Muscle layer of colon (tissue), 2 donors: Measurements from ENCODE around the gene KLHDC10.
"Not testable (repeated sequence)": the region's sequence is repeated elsewhere in the genome, so short reads cannot be mapped to it uniquely, and the experiment has no call there.

Experiments used
- H3K27ac ChIP-seq: one replicate; pipeline ENCODE4 v1.7.0; 2013; ENCODE audit warnings: low read depth, mild to moderate bottlenecking, low read length, moderate library complexity
- H3K27me3 ChIP-seq, 2 donors: one replicate each; pipeline ENCODE4 v1.7.0; 2013; ENCODE audit warnings: low read length in 2 of 2, mild to moderate bottlenecking in 2 of 2; ENCODE audit not compliant: insufficient read depth in 2 of 2, control insufficient read depth in 1 of 2
- H3K36me3 ChIP-seq: one replicate; pipeline ENCODE4 v1.7.0; 2013; ENCODE audit warnings: mild to moderate bottlenecking, low read length; ENCODE audit not compliant: insufficient read depth
- H3K4me1 ChIP-seq: one replicate; pipeline ENCODE4 v1.7.0; 2013; ENCODE audit warnings: mild to moderate bottlenecking, low read length; ENCODE audit not compliant: insufficient read depth
- H3K4me3 ChIP-seq, 2 donors: one replicate each; pipeline ENCODE4 v1.7.0; 2013; ENCODE audit warnings: low read length in 2 of 2, low read depth in 1 of 2, mild to moderate bottlenecking in 1 of 2, moderate library complexity in 1 of 2
- H3K9ac ChIP-seq: one replicate; pipeline ENCODE4 v1.7.0; 2013; ENCODE audit warnings: low read length
- H3K9me3 ChIP-seq: one replicate; pipeline ENCODE4 v1.7.0; 2013; ENCODE audit warnings: mild to moderate bottlenecking, low read length
- donor health status: abdominal sarcoma.
- donor health status: Adenocarcinoma of cecum.

Gene KLHDC10

GRCh38 chr7:130107949-130108674 is 37.8 kb downstream of the KLHDC10 start:
- Histone ChIP-seq H3K27ac (no peak overlapping the region), H3K4me3 (no peak overlapping the region), H3K9ac (no peak overlapping the region), H3K4me1 (no peaks in the 10 kb centered on the region), H3K27me3 (no peaks in the 10 kb centered on the region), H3K9me3 (peaks cover 4% of the 10 kb centered on the region), H3K36me3 (no peaks in the 10 kb centered on the region)

GRCh38 chr7:130108809-130109208 is 38.5 kb downstream of the KLHDC10 start:
- Histone ChIP-seq H3K4me1 (no peaks in the 10 kb centered on the region), H3K27ac (no peak overlapping the region), H3K9me3 (peaks cover 4% of the 10 kb centered on the region), H3K27me3 (no peaks in the 10 kb centered on the region), H3K9ac (no peak overlapping the region), H3K4me3 (no peak overlapping the region), H3K36me3 (no peaks in the 10 kb centered on the region)

GRCh38 chr7:130112093-130112492 is 41.8 kb downstream of the KLHDC10 start:
- Histone ChIP-seq H3K9me3 (peaks cover 4% of the 10 kb centered on the region), H3K36me3 (no peaks in the 10 kb centered on the region), H3K4me1 (no peaks in the 10 kb centered on the region), H3K27me3 (no peaks in the 10 kb centered on the region), H3K4me3 (no peak overlapping the region), H3K27ac (no peak overlapping the region), H3K9ac (no peak overlapping the region)

- no peaks in the 10 kb centered on the region for H3K4me1 ChIP-seq
- H3K9me3 ChIP-seq = peaks cover 4% of the 10 kb centered on the region
- H3K4me3 ChIP-seq = no peak overlapping the region
- no peak overlapping the region for H3K27ac ChIP-seq
- no peak overlapping the region for H3K9ac ChIP-seq
- H3K27me3 ChIP-seq = no peaks in the 10 kb centered on the region
- H3K36me3 ChIP-seq = no peaks in the 10 kb centered on the region
Observed at GRCh38 chr7:130112662-130113425, 42.5 kb downstream of the KLHDC10 start.

GRCh38 chr7:130113426-130113805 is 43.1 kb downstream of the KLHDC10 start:
- H3K4me1 ChIP-seq, H3K4me3 ChIP-seq, H3K27ac ChIP-seq, H3K9ac ChIP-seq, H3K36me3 ChIP-seq, H3K27me3 ChIP-seq, H3K9me3 ChIP-seq: not testable (repeated sequence)

- H3K27ac ChIP-seq = no peak overlapping the region
- H3K9ac ChIP-seq = no peak overlapping the region
- peaks cover 7% of the 10 kb centered on the region for H3K36me3 ChIP-seq
- H3K9me3 ChIP-seq = peaks cover 4% of the 10 kb centered on the region
- no peak overlapping the region for H3K4me3 ChIP-seq
- H3K4me1 ChIP-seq = no peaks in the 10 kb centered on the region
- H3K27me3 ChIP-seq = no peaks in the 10 kb centered on the region
Observed at GRCh38 chr7:130113887-130114286, 43.6 kb downstream of the KLHDC10 start.

- Histone ChIP-seq H3K4me3 (no peak overlapping the region), H3K36me3 (peaks cover 10% of the 10 kb centered on the region), H3K27ac (no peak overlapping the region), H3K4me1 (no peaks in the 10 kb centered on the region), H3K9me3 (peaks cover 4% of the 10 kb centered on the region), H3K9ac (no peak overlapping the region), H3K27me3 (no peaks in the 10 kb centered on the region)
Observed at GRCh38 chr7:130114374-130114773, 44.0 kb downstream of the KLHDC10 start.

GRCh38 chr7:130114776-130115175 is 44.4 kb downstream of the KLHDC10 start:
- H3K27me3 ChIP-seq = no peaks in the 10 kb centered on the region
- no peaks in the 10 kb centered on the region for H3K4me1 ChIP-seq
- H3K27ac ChIP-seq = no peak overlapping the region
- no peak overlapping the region for H3K9ac ChIP-seq
- H3K36me3 ChIP-seq = peaks cover 10% of the 10 kb centered on the region
- H3K4me3 ChIP-seq = no peak overlapping the region
- H3K9me3 ChIP-seq = peaks cover 4% of the 10 kb centered on the region

GRCh38 chr7:130118294-130118693 is 48.0 kb downstream of the KLHDC10 start:
- H3K9ac ChIP-seq = no peak overlapping the region
- no peak overlapping the region for H3K4me3 ChIP-seq
- no peaks in the 10 kb centered on the region for H3K9me3 ChIP-seq
- H3K36me3 ChIP-seq = peaks cover 36% of the 10 kb centered on the region
- H3K27ac ChIP-seq = no peak overlapping the region
- no peaks in the 10 kb centered on the region for H3K27me3 ChIP-seq
- no peaks in the 10 kb centered on the region for H3K4me1 ChIP-seq

- Histone ChIP-seq H3K9me3 (no peaks in the 10 kb centered on the region), H3K27me3 (no peaks in the 10 kb centered on the region), H3K36me3 (peaks cover 36% of the 10 kb centered on the region), H3K9ac (no peak overlapping the region), H3K4me1 (no peaks in the 10 kb centered on the region), H3K27ac (no peak overlapping the region), H3K4me3 (no peak overlapping the region)
Observed at GRCh38 chr7:130118801-130119200, 48.5 kb downstream of the KLHDC10 start.

- Histone ChIP-seq H3K9me3 (no peaks in the 10 kb centered on the region), H3K36me3 (peaks cover 43% of the 10 kb centered on the region), H3K4me1 (peaks cover 13% of the 10 kb centered on the region), H3K4me3 (no peak overlapping the region), H3K27me3 (no peaks in the 10 kb centered on the region), H3K9ac (no peak overlapping the region), H3K27ac (no peak overlapping the region)
Observed at GRCh38 chr7:130123501-130123900, 53.2 kb downstream of the KLHDC10 start.

- Histone ChIP-seq H3K27ac (no peak overlapping the region), H3K9ac (no peak overlapping the region), H3K9me3 (no peaks in the 10 kb centered on the region), H3K27me3 (no peaks in the 10 kb centered on the region), H3K4me3 (no peak overlapping the region), H3K36me3 (peaks cover 36% of the 10 kb centered on the region), H3K4me1 (peaks cover 13% of the 10 kb centered on the region)
Observed at GRCh38 chr7:130124711-130125110, 54.4 kb downstream of the KLHDC10 start.
